ENCODE measurements around the gene MICAL3.

The MICAL3 gene

GRCh38 chr22:17960695-17961445, 63.5 kb downstream of the MICAL3 start:
- no peak for TF ChIP-seq CTCF (conservative IDR thresholded peaks at IDR 0.05; ENCODE audit: control insufficient read depth, insufficient read depth, low read depth, low read length)

GRCh38 chr22:17960011-17960410, 64.3 kb downstream of the MICAL3 start:
- TF ChIP-seq CTCF (conservative IDR thresholded peaks at IDR 0.05; ENCODE audit: control insufficient read depth, insufficient read depth, low read depth, low read length): no peak
- H3K4me3 ChIP-seq (ENCODE audit: control insufficient read depth, low read depth, low read length): no peak overlapping the region
- DNase-seq (ENCODE audit: low read depth): no peak

More at GRCh38 chr22:17960695-17961445, 63.5 kb downstream of the MICAL3 start:
- DNase-seq (ENCODE audit: low read depth): no peak
- H3K4me3 ChIP-seq (ENCODE audit: control insufficient read depth, low read depth, low read length): no peak overlapping the region

- H3K4me3 ChIP-seq (ENCODE audit: control insufficient read depth, low read depth, low read length): no peak overlapping the region
- TF ChIP-seq CTCF (conservative IDR thresholded peaks at IDR 0.05; ENCODE audit: control insufficient read depth, insufficient read depth, low read depth, low read length): no peak
- no peak for DNase-seq (ENCODE audit: low read depth)
Measured at GRCh38 chr22:17958166-17958565, 66.2 kb downstream of the MICAL3 start.

GRCh38 chr22:17957693-17958092, 66.7 kb downstream of the MICAL3 start:
- no peak overlapping the region for H3K4me3 ChIP-seq (ENCODE audit: control insufficient read depth, low read depth, low read length)
- no peak for DNase-seq (ENCODE audit: low read depth)
- TF ChIP-seq CTCF (conservative IDR thresholded peaks at IDR 0.05; ENCODE audit: control insufficient read depth, insufficient read depth, low read depth, low read length): no peak

GRCh38 chr22:17957204-17957603, 67.2 kb downstream of the MICAL3 start:
- no peak for TF ChIP-seq CTCF (conservative IDR thresholded peaks at IDR 0.05; ENCODE audit: control insufficient read depth, insufficient read depth, low read depth, low read length)
- no peak for DNase-seq (ENCODE audit: low read depth)

GRCh38 chr22:17956630-17957029, 67.7 kb downstream of the MICAL3 start:
- TF ChIP-seq CTCF (conservative IDR thresholded peaks at IDR 0.05; ENCODE audit: control insufficient read depth, insufficient read depth, low read depth, low read length): no peak
- DNase-seq (ENCODE audit: low read depth): no peak
- H3K4me3 ChIP-seq (ENCODE audit: control insufficient read depth, low read depth, low read length): no peak overlapping the region

More at GRCh38 chr22:17957204-17957603, 67.2 kb downstream of the MICAL3 start:
- H3K4me3 ChIP-seq (ENCODE audit: control insufficient read depth, low read depth, low read length): no peak overlapping the region

All from fibroblast of mammary gland (primary cell).